ENCODE data around the gene SIRT2.

SIRT2 gene

GRCh38 chr19:38928391-38929001, 29.1 kb upstream of the SIRT2 start:
- no peak for DNase-seq (ENCODE audit: low read depth)
- H3K4me3 ChIP-seq (ENCODE audit: low read length), result no peak overlapping the region
- no peak for TF ChIP-seq CTCF (conservative IDR thresholded peaks at IDR 0.05; ENCODE audit: low read length)

GRCh38 chr19:38924388-38924787, 25.0 kb upstream of the SIRT2 start:
- TF ChIP-seq CTCF (conservative IDR thresholded peaks at IDR 0.05; ENCODE audit: low read length), result no peak
- H3K4me3 ChIP-seq (ENCODE audit: low read length), result no peak overlapping the region
- DNase-seq (ENCODE audit: low read depth), result no peak

GRCh38 chr19:38922482-38922881, 23.1 kb upstream of the SIRT2 start:
- TF ChIP-seq CTCF (conservative IDR thresholded peaks at IDR 0.05; ENCODE audit: low read length), result no peak
- no peak for DNase-seq (ENCODE audit: low read depth)
- no peak overlapping the region for H3K4me3 ChIP-seq (ENCODE audit: low read length)

GRCh38 chr19:38921420-38922274, 22.2 kb upstream of the SIRT2 start:
- DNase-seq (ENCODE audit: low read depth), result no peak
- TF ChIP-seq CTCF (conservative IDR thresholded peaks at IDR 0.05; ENCODE audit: low read length), result no peak
- H3K4me3 ChIP-seq (ENCODE audit: low read length), result no peak overlapping the region

GRCh38 chr19:38920602-38921419, 21.4 kb upstream of the SIRT2 start:
- TF ChIP-seq CTCF (conservative IDR thresholded peaks at IDR 0.05; ENCODE audit: low read length), result no peak
- no peak for DNase-seq (ENCODE audit: low read depth)
- no peak overlapping the region for H3K4me3 ChIP-seq (ENCODE audit: low read length)

GRCh38 chr19:38919837-38920601, 20.6 kb upstream of the SIRT2 start:
- TF ChIP-seq CTCF (conservative IDR thresholded peaks at IDR 0.05; ENCODE audit: low read length), result no peak
- no peak for DNase-seq (ENCODE audit: low read depth)
- no peak overlapping the region for H3K4me3 ChIP-seq (ENCODE audit: low read length)
